Parathyroid adenoma (tissue), 2 donors: ENCODE results near the gene NTF3.
A peak's percentile ranks its signal among the peaks of the same experiment; 100 is the strongest.

Experiments
- H2AFZ ChIP-seq: fragments of 300-600 bp; sonication (generic); one replicate; pipeline ENCODE4 v1.7.0; 2017; ENCODE audit warnings: antibody characterized with exemption, mild to moderate bottlenecking
- H3K27ac ChIP-seq: fragments of 300-600 bp; sonication (generic); one replicate; pipeline ENCODE4 v1.7.0; 2017
- H3K27me3 ChIP-seq: fragments of 300-600 bp; sonication (generic); one replicate; pipeline ENCODE4 v1.7.0; 2017; ENCODE audit warnings: low read length; ENCODE audit not compliant: control insufficient read depth, insufficient read depth
- H3K36me3 ChIP-seq: fragments of 300-600 bp; sonication (generic); one replicate; pipeline ENCODE4 v1.7.0; 2017; ENCODE audit warnings: low read length; ENCODE audit not compliant: control insufficient read depth, insufficient read depth
- H3K4me1 ChIP-seq: fragments of 300-600 bp; sonication (generic); one replicate; pipeline ENCODE4 v1.7.0; 2017; ENCODE audit warnings: control low read depth
- H3K4me2 ChIP-seq: fragments of 300-600 bp; sonication (generic); one replicate; pipeline ENCODE4 v1.7.0; 2017; ENCODE audit warnings: low read length
- H3K4me3 ChIP-seq: fragments of 300-600 bp; sonication (generic); one replicate; pipeline ENCODE4 v1.7.0; 2017; ENCODE audit warnings: low read depth, low read length
- H3K79me2 ChIP-seq: fragments of 300-600 bp; sonication (generic); one replicate; pipeline ENCODE4 v1.7.0; 2017; ENCODE audit warnings: control low read depth
- H3K9ac ChIP-seq: fragments of 300-600 bp; sonication (generic); one replicate; pipeline ENCODE4 v1.7.0; 2017; ENCODE audit warnings: mild to moderate bottlenecking
- H3K9me3 ChIP-seq: fragments of 300-600 bp; sonication (generic); one replicate; pipeline ENCODE4 v1.7.0; 2017; ENCODE audit warnings: low read length; ENCODE audit not compliant: control insufficient read depth
- TF ChIP-seq, protein P1 (sequence below): fragments of 300-600 bp; sonication (generic); IDR thresholded peaks from one replicate; pipeline ENCODE4 v1.7.0; 2017; ENCODE audit warnings: antibody characterized with exemption, mild to moderate bottlenecking
- donor health status: primary hyperparathyroidism.

The NTF3 gene

DNA sequence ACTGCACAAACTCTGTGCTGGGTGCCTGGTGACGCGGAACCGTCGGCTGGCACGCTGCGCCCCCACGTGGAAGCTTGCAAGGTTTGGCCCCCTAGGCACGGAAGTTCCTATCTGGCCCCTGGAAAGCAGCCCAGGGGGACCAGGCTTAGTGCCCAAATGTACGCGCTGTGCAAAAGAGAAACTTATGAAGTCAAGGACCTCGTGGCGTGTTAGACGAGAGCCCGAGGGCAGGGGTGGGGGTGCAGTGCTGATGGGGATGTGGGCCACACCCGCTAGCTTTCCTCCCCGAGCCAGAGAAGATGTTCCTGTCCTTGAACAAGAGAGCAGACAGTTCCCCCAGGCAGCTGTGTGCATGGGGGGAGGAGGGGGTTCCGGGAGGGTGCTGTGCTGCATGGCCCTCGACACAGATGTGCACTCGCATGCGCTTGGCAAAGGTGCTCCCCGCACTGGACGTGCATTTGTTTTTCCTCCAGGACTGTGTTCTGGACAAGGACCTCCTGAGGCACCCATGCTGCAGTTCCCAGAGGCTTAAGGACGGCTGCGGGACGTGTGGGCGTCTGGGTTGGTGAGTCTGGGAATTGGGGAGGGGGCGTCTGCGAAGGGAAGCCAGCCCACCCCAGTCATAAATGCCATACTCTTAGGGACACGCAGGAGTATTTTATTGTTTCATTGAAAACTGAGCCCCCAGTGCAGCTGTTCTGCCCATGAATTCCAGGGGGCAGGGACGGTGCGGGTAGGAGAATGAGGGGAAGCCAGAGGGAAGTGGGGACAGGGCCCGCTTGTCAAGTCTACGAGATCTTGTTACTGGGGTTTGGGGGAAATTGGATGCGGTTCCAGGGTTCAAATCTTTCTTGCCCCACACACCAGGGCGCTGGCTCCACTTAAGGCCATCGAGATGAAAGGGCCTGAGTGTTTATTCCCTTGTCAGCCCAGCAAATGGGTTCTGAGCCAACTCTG is 80.0 kb downstream of the NTF3 start:
- Histone ChIP-seq H3K4me3 (no peak overlapping the region), H3K9me3 (no peaks in the 10 kb centered on the region), H3K9ac (no peak overlapping the region), H3K79me2 (no peaks in the 10 kb centered on the region), H3K36me3 (no peaks in the 10 kb centered on the region), H3K27ac (no peak overlapping the region), H3K27me3 (peaks cover 4% of the 10 kb centered on the region), H3K4me2 (no peak overlapping the region), H3K4me1 (no peaks in the 10 kb centered on the region), H2AFZ (no peak overlapping the region)
- TF ChIP-seq, protein P1, sequence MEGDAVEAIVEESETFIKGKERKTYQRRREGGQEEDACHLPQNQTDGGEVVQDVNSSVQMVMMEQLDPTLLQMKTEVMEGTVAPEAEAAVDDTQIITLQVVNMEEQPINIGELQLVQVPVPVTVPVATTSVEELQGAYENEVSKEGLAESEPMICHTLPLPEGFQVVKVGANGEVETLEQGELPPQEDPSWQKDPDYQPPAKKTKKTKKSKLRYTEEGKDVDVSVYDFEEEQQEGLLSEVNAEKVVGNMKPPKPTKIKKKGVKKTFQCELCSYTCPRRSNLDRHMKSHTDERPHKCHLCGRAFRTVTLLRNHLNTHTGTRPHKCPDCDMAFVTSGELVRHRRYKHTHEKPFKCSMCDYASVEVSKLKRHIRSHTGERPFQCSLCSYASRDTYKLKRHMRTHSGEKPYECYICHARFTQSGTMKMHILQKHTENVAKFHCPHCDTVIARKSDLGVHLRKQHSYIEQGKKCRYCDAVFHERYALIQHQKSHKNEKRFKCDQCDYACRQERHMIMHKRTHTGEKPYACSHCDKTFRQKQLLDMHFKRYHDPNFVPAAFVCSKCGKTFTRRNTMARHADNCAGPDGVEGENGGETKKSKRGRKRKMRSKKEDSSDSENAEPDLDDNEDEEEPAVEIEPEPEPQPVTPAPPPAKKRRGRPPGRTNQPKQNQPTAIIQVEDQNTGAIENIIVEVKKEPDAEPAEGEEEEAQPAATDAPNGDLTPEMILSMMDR: peak; percentile 8

DNA sequence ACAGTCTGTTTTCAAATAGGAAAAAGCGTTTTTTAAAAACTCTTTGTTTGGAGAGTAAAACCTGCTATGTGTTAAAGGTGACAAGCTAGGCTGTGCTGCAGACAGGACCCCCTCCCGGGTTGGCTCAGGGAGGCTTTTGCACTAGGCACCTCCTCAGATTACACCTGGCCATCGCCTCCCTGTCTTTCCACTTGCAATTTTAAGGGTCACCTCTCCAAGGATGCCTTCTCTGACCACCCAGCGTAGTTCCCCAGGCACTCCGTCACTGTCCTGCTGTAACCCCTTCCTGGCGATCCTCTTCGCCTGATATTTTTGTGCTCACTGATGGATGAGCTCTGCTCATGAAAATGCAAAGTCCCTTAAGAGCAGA is 80.7 kb downstream of the NTF3 start:
- Histone ChIP-seq H2AFZ (no peak overlapping the region), H3K4me1 (no peaks in the 10 kb centered on the region), H3K79me2 (no peaks in the 10 kb centered on the region), H3K27me3 (peaks cover 4% of the 10 kb centered on the region), H3K4me2 (no peak overlapping the region), H3K27ac (no peak overlapping the region), H3K9ac (no peak overlapping the region), H3K4me3 (no peak overlapping the region), H3K9me3 (no peaks in the 10 kb centered on the region), H3K36me3 (no peaks in the 10 kb centered on the region)
- TF ChIP-seq, protein P1: no peak

DNA sequence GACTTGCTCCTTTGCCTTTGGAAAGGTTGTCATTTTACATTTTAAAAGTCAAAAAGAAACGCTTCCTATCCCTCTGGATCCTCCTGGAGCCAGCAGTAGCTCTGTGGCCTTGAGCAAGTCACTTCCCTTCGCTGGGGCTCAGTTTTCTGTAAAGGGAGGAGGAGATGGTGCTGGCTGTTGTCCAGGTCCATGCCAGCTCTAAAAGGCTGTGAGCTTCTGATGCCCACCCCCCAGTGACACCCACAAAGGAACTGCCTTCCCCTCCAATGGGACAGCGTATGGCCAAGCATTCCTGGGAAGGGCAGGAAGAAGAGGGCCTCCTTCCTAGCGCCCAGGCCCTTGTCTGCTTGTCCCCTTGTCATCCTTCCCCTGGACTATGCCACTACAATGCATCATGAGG is 81.5 kb downstream of the NTF3 start:
- Histone ChIP-seq H3K4me3 (no peak overlapping the region), H3K79me2 (no peaks in the 10 kb centered on the region), H2AFZ (no peak overlapping the region), H3K9ac (no peak overlapping the region), H3K4me1 (no peaks in the 10 kb centered on the region), H3K36me3 (no peaks in the 10 kb centered on the region), H3K4me2 (no peak overlapping the region), H3K9me3 (no peaks in the 10 kb centered on the region), H3K27ac (no peak overlapping the region), H3K27me3 (peaks cover 4% of the 10 kb centered on the region)
- TF ChIP-seq, protein P1: no peak

DNA sequence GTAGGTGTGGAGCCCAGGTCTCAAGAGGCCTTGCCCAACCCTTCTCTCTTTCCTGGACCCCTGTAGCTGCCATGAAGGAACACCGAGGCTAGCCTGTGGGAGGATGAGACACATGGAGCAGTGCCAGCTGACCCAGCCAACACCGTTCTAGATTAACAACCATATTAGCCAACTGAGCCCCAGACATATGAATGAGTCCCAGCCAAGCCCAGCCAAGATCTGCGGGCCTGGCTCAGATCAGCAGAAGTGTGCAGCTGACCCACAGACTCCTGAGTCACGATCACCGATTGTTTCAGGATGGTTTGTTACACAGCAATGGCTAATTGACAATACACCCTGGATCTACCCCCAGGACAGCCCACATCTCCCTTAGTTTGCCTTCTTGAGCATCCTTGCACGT is 82.1 kb downstream of the NTF3 start:
- H3K27me3 ChIP-seq: peaks cover 4% of the 10 kb centered on the region
- H3K9ac ChIP-seq: no peak overlapping the region
- no peaks in the 10 kb centered on the region for H3K36me3 ChIP-seq
- no peak overlapping the region for H2AFZ ChIP-seq
- H3K4me3 ChIP-seq: no peak overlapping the region
- no peaks in the 10 kb centered on the region for H3K4me1 ChIP-seq
- TF ChIP-seq, protein P1: no peak
- no peaks in the 10 kb centered on the region for H3K9me3 ChIP-seq
- no peak overlapping the region for H3K27ac ChIP-seq
- no peaks in the 10 kb centered on the region for H3K79me2 ChIP-seq
- H3K4me2 ChIP-seq: no peak overlapping the region

DNA sequence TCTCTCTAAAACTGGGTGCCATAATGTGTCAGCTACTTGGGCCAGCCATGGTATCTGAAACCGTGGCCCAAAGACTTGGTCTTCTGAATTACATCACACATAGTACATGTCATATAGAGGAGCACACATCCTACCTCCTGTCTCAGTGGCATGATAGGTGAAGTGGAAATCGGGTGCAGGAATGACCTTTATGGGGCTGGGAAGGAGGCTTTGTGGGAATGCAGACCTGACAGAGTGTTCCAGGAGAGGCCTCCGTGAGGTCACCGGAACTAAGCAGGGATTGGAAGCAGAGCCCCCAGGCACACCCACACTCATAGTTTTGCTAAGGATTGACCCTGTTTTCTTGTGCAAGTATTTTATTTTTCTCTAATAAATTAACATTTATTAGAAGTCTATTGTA is 82.6 kb downstream of the NTF3 start:
- H3K36me3 ChIP-seq: no peaks in the 10 kb centered on the region
- peaks cover 4% of the 10 kb centered on the region for H3K27me3 ChIP-seq
- H3K27ac ChIP-seq: no peak overlapping the region
- no peaks in the 10 kb centered on the region for H3K79me2 ChIP-seq
- H3K4me2 ChIP-seq: no peak overlapping the region
- H2AFZ ChIP-seq: no peak overlapping the region
- no peak overlapping the region for H3K4me3 ChIP-seq
- no peak overlapping the region for H3K9ac ChIP-seq
- H3K9me3 ChIP-seq: no peaks in the 10 kb centered on the region
- H3K4me1 ChIP-seq: no peaks in the 10 kb centered on the region
- TF ChIP-seq, protein P1: no peak
